Osteoblast (primary cell): ENCODE data around the gene BCL2. TPM values are rescaled to one million over a fixed set of nuclear protein-coding genes. Genes with fewer than 3 reads are reported as not detected.
A peak's percentile ranks its signal among the peaks of the same experiment; 100 is the strongest.

ENCODE experiments used
- DNase-seq: peaks from one replicate; pipeline ENCODE4 v3.0.0; 2011; ENCODE audit warnings: low spot score, mixed read lengths; ENCODE audit not compliant: insufficient read length; ENCODE audit errors: missing footprints
- H2AFZ ChIP-seq: 2 replicates; pipeline ENCODE4 v1.6.0; 2011; ENCODE audit warnings: mild to moderate bottlenecking, low read length
- H3K27ac ChIP-seq: 2 replicates; pipeline ENCODE4 v1.5.1; 2011; ENCODE audit warnings: mild to moderate bottlenecking, low read depth, low read length, moderate library complexity
- H3K27me3 ChIP-seq: 2 replicates; pipeline ENCODE4 v1.6.0; 2012; ENCODE audit warnings: mild to moderate bottlenecking, control low read depth, inconsistent platforms, low read length, moderate library complexity; ENCODE audit not compliant: insufficient read depth
- H3K36me3 ChIP-seq: 2 replicates; pipeline ENCODE4 v1.5.1; 2011; ENCODE audit warnings: mild to moderate bottlenecking, low read length, control low read depth, moderate library complexity; ENCODE audit not compliant: insufficient read depth
- H3K4me1 ChIP-seq: 2 replicates; pipeline ENCODE4 v1.5.1; 2011; ENCODE audit warnings: mild to moderate bottlenecking, low read length, control low read depth, moderate library complexity; ENCODE audit not compliant: insufficient read depth
- H3K4me2 ChIP-seq: 2 replicates; pipeline ENCODE4 v1.6.0; 2011; ENCODE audit warnings: mild to moderate bottlenecking, low read length; ENCODE audit not compliant: insufficient read depth
- H3K4me3 ChIP-seq: fragments of 200-600 bp; sonication (generic); 3 replicates; pipeline ENCODE4 v1.5.1; 2012; ENCODE audit warnings: mild to moderate bottlenecking, low read length, inconsistent platforms; ENCODE audit not compliant: insufficient read depth
- H3K79me2 ChIP-seq: 2 replicates; pipeline ENCODE4 v1.6.0; 2012; ENCODE audit warnings: mild to moderate bottlenecking, low read length, control low read depth, inconsistent platforms; ENCODE audit not compliant: insufficient read depth
- H3K9me3 ChIP-seq: 2 replicates; pipeline ENCODE4 v1.5.1; 2011; ENCODE audit warnings: low read depth, low read length, control low read depth
- H4K20me1 ChIP-seq: 2 replicates; pipeline ENCODE4 v1.6.0; 2012; ENCODE audit warnings: mild to moderate bottlenecking, low read length, control low read depth; ENCODE audit not compliant: insufficient read depth
- CTCF ChIP-seq: IDR thresholded peaks from 2 replicates; pipeline ENCODE4 v1.5.1; 2011; ENCODE audit warnings: mild to moderate bottlenecking, low read depth, low read length, moderate library complexity; ENCODE audit errors: extremely low read depth
- total RNA-seq: library from RNA; depleted of rRNA; stranded (reverse); fragments of >200 nt; gene quantifications from 2 replicates; pipeline ENCODE4 v1.2.3, GENCODE V29; 2012

Gene BCL2
- total RNA-seq, 1 donor: 11.9 TPM

- H2AFZ ChIP-seq: no peak overlapping the region
- peaks cover 13% of the 10 kb centered on the region for H3K4me1 ChIP-seq
- DNase-seq: no peak
- no peak overlapping the region for H3K4me3 ChIP-seq
- H4K20me1 ChIP-seq: no peaks in the 10 kb centered on the region
- TF ChIP-seq CTCF: no peak
- H3K79me2 ChIP-seq: no peaks in the 10 kb centered on the region
- H3K36me3 ChIP-seq: no peaks in the 10 kb centered on the region
- H3K9me3 ChIP-seq: no peaks in the 10 kb centered on the region
- no peak overlapping the region for H3K4me2 ChIP-seq
- H3K27me3 ChIP-seq: peaks cover 20% of the 10 kb centered on the region
- H3K27ac ChIP-seq: no peak overlapping the region
Measured at GRCh38 chr18:63157293-63158011, 162.1 kb downstream of the BCL2 start.

DNA sequence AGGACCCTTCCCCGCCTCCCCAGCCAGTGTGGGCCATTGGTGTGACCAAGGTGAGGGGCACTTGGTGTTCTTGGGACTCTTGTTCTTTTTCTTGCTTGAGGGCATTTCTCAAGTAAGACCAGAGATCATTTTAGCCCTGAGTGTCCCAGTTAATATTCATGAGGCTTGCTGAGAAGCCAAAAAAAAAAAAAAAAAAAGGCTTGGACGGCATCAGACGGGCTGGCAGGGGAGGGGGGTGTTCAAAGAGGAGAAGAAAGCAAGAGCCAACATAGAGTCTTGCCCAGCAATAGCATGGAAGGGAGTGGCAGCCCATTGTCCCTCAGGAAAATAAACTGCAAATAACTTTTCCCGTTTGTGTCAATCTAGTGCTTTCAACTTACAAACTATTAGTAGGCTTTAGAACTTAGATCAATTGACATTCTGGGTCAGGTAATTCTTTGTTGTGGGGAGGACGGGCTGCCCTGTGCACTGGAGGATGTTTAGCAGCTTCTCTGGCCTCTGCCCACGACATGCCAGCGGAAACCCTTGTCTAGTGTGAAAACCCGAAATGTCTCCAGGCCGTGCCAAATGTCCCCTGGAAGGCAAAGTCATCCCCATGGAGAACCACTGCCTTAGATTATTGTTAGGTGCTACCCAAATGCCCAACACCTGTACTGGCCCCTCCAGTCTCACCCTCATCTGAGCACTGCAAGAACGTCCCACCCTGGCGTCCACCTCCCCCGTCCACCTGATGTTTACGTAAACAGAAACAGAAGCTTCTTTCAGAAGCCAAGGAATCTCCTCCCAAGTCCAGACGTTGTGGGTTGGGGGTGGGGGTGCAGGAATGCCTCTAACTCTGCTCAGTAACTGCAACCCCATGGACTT lies 163.4 kb downstream of the BCL2 start:
- Histone ChIP-seq H3K4me1 (no peaks in the 10 kb centered on the region), H3K27ac (no peak overlapping the region), H3K4me3 (no peak overlapping the region), H3K9me3 (no peaks in the 10 kb centered on the region), H3K27me3 (peaks cover 20% of the 10 kb centered on the region), H3K4me2 (no peak overlapping the region), H3K79me2 (no peaks in the 10 kb centered on the region), H2AFZ (no peak overlapping the region), H4K20me1 (no peaks in the 10 kb centered on the region), H3K36me3 (no peaks in the 10 kb centered on the region)
- no peak for DNase-seq
- no peak for TF ChIP-seq CTCF

DNA sequence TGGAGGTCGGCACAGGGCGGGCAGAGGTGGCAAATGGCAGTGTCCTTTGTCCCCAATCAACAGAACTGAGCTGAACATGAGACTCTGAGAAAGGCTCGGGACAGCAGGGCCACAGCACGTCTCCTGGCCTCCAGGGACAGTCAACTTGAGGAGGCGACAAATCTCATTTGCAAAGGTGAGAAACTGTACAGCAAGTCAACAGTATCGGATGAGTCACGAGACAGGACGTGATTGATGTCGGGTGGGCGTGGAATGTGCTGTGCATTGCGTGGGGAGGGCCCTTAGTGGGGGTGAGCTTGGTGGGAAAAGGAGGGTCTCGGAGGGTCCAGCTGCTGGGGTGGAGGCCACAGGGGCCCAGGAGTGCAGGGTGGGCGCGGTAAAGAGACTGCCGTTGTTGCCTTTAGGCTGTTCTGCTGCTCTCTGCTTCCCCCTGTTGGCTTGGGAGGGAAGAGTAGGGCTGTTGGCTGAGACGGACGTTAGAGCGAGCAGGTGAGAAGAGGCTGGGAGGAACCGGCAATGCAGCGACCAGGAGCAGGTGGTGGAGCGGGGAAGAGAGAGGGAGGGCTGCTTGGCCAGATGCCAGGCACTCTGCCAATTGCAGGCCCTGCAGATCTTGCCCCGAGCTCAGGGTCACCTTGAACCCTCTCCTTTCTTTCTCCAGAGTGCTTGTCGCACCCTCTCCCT lies 164.3 kb downstream of the BCL2 start:
- no peaks in the 10 kb centered on the region for H4K20me1 ChIP-seq
- peak; percentile 63 for TF ChIP-seq CTCF
- DNase-seq: peak; percentile 60
- H2AFZ ChIP-seq: peak overlapping the region; percentile 3
- H3K4me3 ChIP-seq: no peak overlapping the region
- H3K4me1 ChIP-seq: no peaks in the 10 kb centered on the region
- H3K79me2 ChIP-seq: no peaks in the 10 kb centered on the region
- H3K27ac ChIP-seq: no peak overlapping the region
- no peaks in the 10 kb centered on the region for H3K36me3 ChIP-seq
- no peak overlapping the region for H3K4me2 ChIP-seq
- H3K27me3 ChIP-seq: peaks cover 20% of the 10 kb centered on the region
- H3K9me3 ChIP-seq: no peaks in the 10 kb centered on the region
